Spinal cord (tissue), 10 donors: ENCODE measurements around the gene PALLD. TPM values are rescaled to one million over a fixed set of nuclear protein-coding genes. Genes with fewer than 3 reads are reported as not detected.
"Not testable (repeated sequence)": the region's sequence is repeated elsewhere in the genome, so short reads cannot be mapped to it uniquely, and the experiment has no call there.

ENCODE experiments used
- DNase-seq, 6 donors: peaks; one replicate each; pipeline versions ENCODE4 v3.0.0 to v3.0.0-alpha.2; 2013 to 2015; ENCODE audit warnings: low spot score in 6 of 6, low read depth in 4 of 6
- H3K27ac ChIP-seq: one replicate; pipeline ENCODE4 v1.5.1; 2013; ENCODE audit warnings: low read depth, low read length, control low read depth
- H3K27me3 ChIP-seq: one replicate; pipeline ENCODE4 v1.6.1; 2013; ENCODE audit warnings: low read length; ENCODE audit not compliant: control insufficient read depth, insufficient read depth
- H3K36me3 ChIP-seq: one replicate; pipeline ENCODE4 v1.6.1; 2013; ENCODE audit warnings: low read length; ENCODE audit not compliant: control insufficient read depth, insufficient read depth
- H3K4me1 ChIP-seq: one replicate; pipeline ENCODE4 v1.6.1; 2013; ENCODE audit warnings: low read length; ENCODE audit not compliant: control insufficient read depth, insufficient read depth
- H3K4me3 ChIP-seq: one replicate; pipeline ENCODE4 v1.5.1; 2013; ENCODE audit warnings: low read depth, low read length, control low read depth
- H3K9me3 ChIP-seq: one replicate; pipeline ENCODE4 v1.6.1; 2013; ENCODE audit warnings: low read length; ENCODE audit not compliant: control insufficient read depth, insufficient read depth
- WGBS: methylation state at CpG from one replicate; pipeline ENCODE4 v1.1.5; 2013; ENCODE audit warnings: missing lambda C conversion rate; ENCODE audit not compliant: insufficient coverage; 5-methylcytosine and 5-hydroxymethylcytosine counted together
- polyA plus RNA-seq, 2 donors: library from polyadenylated mRNA; unstranded; fragments of 120-200 nt; gene quantifications; one replicate each; pipeline ENCODE4 v1.2.1, GENCODE V29; 2013; ENCODE audit not compliant: insufficient read length in 2 of 2
- small RNA-seq: library from RNA; depleted of rRNA; stranded (forward); fragments of <200 nt; gene quantifications from one replicate; pipeline ENCODE3, GENCODE V24; 2014; ENCODE audit warnings: low replicate concordance
- total RNA-seq, 2 donors: library from RNA; depleted of rRNA in 1 of 2; stranded (reverse); fragments of 120-200 nt in 1 of 2; fragments of >200 nt in 1 of 2; gene quantifications; one replicate each; pipeline versions ENCODE4 v1.2.3 to v1.2.4, GENCODE V29; 2013 to 2014
- donor health status: healthy.

Gene PALLD
- total and polyA plus RNA-seq, 4 donors: 45.9 to 71.1 (median 62.4) TPM

GRCh38 chr4:168945291-168945690 lies 448.4 kb downstream of the PALLD start:
- Histone ChIP-seq H3K4me1 (no peaks in the 10 kb centered on the region), H3K4me3 (no peak overlapping the region), H3K36me3 (no peaks in the 10 kb centered on the region), H3K27ac (no peak overlapping the region), H3K9me3 (peaks cover 1% of the 10 kb centered on the region), H3K27me3 (no peaks in the 10 kb centered on the region)
- no CpG with 5 or more reads among the region's 2 CpGs for WGBS
- DNase-seq: no peak

GRCh38 chr4:168952821-168953246 lies 456.0 kb downstream of the PALLD start:
- H3K4me3 ChIP-seq, DNase-seq, H3K27me3 ChIP-seq, H3K36me3 ChIP-seq, H3K27ac ChIP-seq, H3K9me3 ChIP-seq, H3K4me1 ChIP-seq: not testable (repeated sequence)
- 80% methylated on average over 1 of the region's 3 CpGs for WGBS

GRCh38 chr4:168955674-168956073 lies 458.8 kb downstream of the PALLD start:
- peaks cover 5% of the 10 kb centered on the region for H3K9me3 ChIP-seq
- DNase-seq: no peak
- no peaks in the 10 kb centered on the region for H3K27me3 ChIP-seq
- no peak overlapping the region for H3K4me3 ChIP-seq
- 100% methylated on average over 1 of the region's 2 CpGs for WGBS
- H3K36me3 ChIP-seq: no peaks in the 10 kb centered on the region
- H3K4me1 ChIP-seq: no peaks in the 10 kb centered on the region
- no peak overlapping the region for H3K27ac ChIP-seq

GRCh38 chr4:168960716-168961115 lies 463.9 kb downstream of the PALLD start:
- no peak overlapping the region for H3K27ac ChIP-seq
- H3K36me3 ChIP-seq: peaks cover 3% of the 10 kb centered on the region
- peaks cover 5% of the 10 kb centered on the region for H3K9me3 ChIP-seq
- no peak for DNase-seq
- H3K27me3 ChIP-seq: no peaks in the 10 kb centered on the region
- 100% methylated on average over 2 of the region's 5 CpGs for WGBS
- H3K4me3 ChIP-seq: no peak overlapping the region
- no peaks in the 10 kb centered on the region for H3K4me1 ChIP-seq

- no peak overlapping the region for H3K4me3 ChIP-seq
- H3K27ac ChIP-seq: no peak overlapping the region
- DNase-seq: no peak
- no peaks in the 10 kb centered on the region for H3K27me3 ChIP-seq
- no CpG with 5 or more reads among the region's 4 CpGs for WGBS
- no peaks in the 10 kb centered on the region for H3K4me1 ChIP-seq
- H3K36me3 ChIP-seq: peaks cover 12% of the 10 kb centered on the region
- H3K9me3 ChIP-seq: peaks cover 9% of the 10 kb centered on the region
Observed at GRCh38 chr4:168972596-168972995, 475.7 kb downstream of the PALLD start.

Small RNAs within 50 kb of the gene (small RNA-seq; reads per million reads assigned to genes)
- gene RF00432 (not detected), gene RNU6-1336P (not detected), gene RNU6-853P (not detected)

Other genes with a start within 250 kb of the PALLD start
- gene DDX60, start 178.3 kb upstream of the PALLD start, total RNA-seq: 10 to 100 TPM; 28.0 to 29.3 TPM
- 1 to 10 TPM; 3.6 to 5.6 TPM for gene DDX60, start 178.3 kb upstream of the PALLD start, polyA plus RNA-seq
- 10 to 100 TPM; 13.9 to 17.4 TPM for gene DDX60L, start 16.6 kb upstream of the PALLD start, total RNA-seq
- gene DDX60L, start 16.6 kb upstream of the PALLD start, polyA plus RNA-seq: 1 to 10 TPM; 6.6 to 7.2 TPM